GM23248 (cell line): ENCODE data around the gene PIP4K2A. TPM values are rescaled to one million over a fixed set of nuclear protein-coding genes. Genes with fewer than 3 reads are reported as not detected.

ENCODE experiments used
- DNase-seq: peaks from one replicate; pipeline ENCODE4 v3.0.0-alpha.2; 2015
- H2AFZ ChIP-seq: fragments of 200-600 bp; sonication (generic); 2 replicates; pipeline ENCODE4 v1.6.1; 2016; ENCODE audit warnings: antibody characterized with exemption
- H3F3A ChIP-seq: fragments of 200-600 bp; sonication (generic); 2 replicates; pipeline ENCODE4 v1.6.1; 2016; ENCODE audit warnings: mild to moderate bottlenecking, antibody characterized with exemption, mixed run types; ENCODE audit not compliant: insufficient read depth
- H3K27ac ChIP-seq: fragments of 200-600 bp; sonication (generic); 2 replicates; pipeline ENCODE4 v1.5.1; 2016; ENCODE audit warnings: mild to moderate bottlenecking
- H3K27me3 ChIP-seq: fragments of 200-600 bp; sonication (generic); replicated peaks from 2 replicates; pipeline ENCODE4 v1.6.1; 2016; ENCODE audit warnings: mild to moderate bottlenecking; ENCODE audit not compliant: insufficient read depth
- H3K36me3 ChIP-seq: fragments of 200-600 bp; sonication (generic); 2 replicates; pipeline ENCODE4 v1.6.1; 2016; ENCODE audit warnings: low read depth, mild to moderate bottlenecking
- H3K4me1 ChIP-seq: fragments of 200-600 bp; sonication (generic); 2 replicates; pipeline ENCODE4 v1.6.1; 2016; ENCODE audit warnings: mild to moderate bottlenecking; ENCODE audit not compliant: insufficient read depth
- H3K4me2 ChIP-seq: fragments of 200-600 bp; sonication (generic); one replicate; pipeline ENCODE4 v1.6.1; 2016; ENCODE audit warnings: mild to moderate bottlenecking; ENCODE audit not compliant: unreplicated experiment
- H3K4me3 ChIP-seq: fragments of 200-600 bp; sonication (generic); 2 replicates; pipeline ENCODE4 v1.5.1; 2016; ENCODE audit warnings: mild to moderate bottlenecking
- H3K79me2 ChIP-seq: fragments of 200-600 bp; sonication (generic); 2 replicates; pipeline ENCODE4 v1.6.1; 2016; ENCODE audit warnings: mild to moderate bottlenecking; ENCODE audit not compliant: insufficient read depth
- H3K9ac ChIP-seq: fragments of 200-600 bp; sonication (generic); 2 replicates; pipeline ENCODE4 v1.6.1; 2016; ENCODE audit warnings: mild to moderate bottlenecking
- H3K9me2 ChIP-seq: fragments of 200-600 bp; sonication (generic); 2 replicates; pipeline ENCODE4 v1.6.1; 2016; ENCODE audit warnings: mixed run types, mild to moderate bottlenecking, moderate library complexity; ENCODE audit not compliant: insufficient read depth
- H3K9me3 ChIP-seq: fragments of 200-600 bp; sonication (generic); one replicate; pipeline ENCODE4 v1.6.1; 2017; ENCODE audit warnings: low read depth
- H4K20me1 ChIP-seq: fragments of 200-600 bp; sonication (generic); 2 replicates; pipeline ENCODE4 v1.6.0; 2016; ENCODE audit not compliant: insufficient read depth
- EZH2 ChIP-seq: fragments of 200-600 bp; sonication (generic); IDR thresholded peaks from 2 replicates; pipeline ENCODE4 v1.6.1; 2018; ENCODE audit warnings: antibody characterized with exemption, mild to moderate bottlenecking; ENCODE audit not compliant: insufficient read depth, poor library complexity, severe bottlenecking
- EZH2phosphoT487 ChIP-seq: fragments of 200-600 bp; sonication (generic); IDR thresholded peaks from 2 replicates; pipeline ENCODE4 v1.6.1; 2018; ENCODE audit warnings: antibody characterized with exemption, moderate library complexity, mild to moderate bottlenecking, low read depth; ENCODE audit not compliant: insufficient read depth
- WGBS, 2 experiments: methylation state at CpG; one replicate each; pipeline ENCODE4 v1.1.6; 2015 to 2017; ENCODE audit warnings: low lambda C conversion rate in 2 of 2, low coverage in 1 of 2; ENCODE audit errors: missing lambda C conversion rate in 2 of 2; 5-methylcytosine and 5-hydroxymethylcytosine counted together
- in situ Hi-C: fragments of 300-500 bp; cut with MboI; formaldehyde crosslinking; loops from 2 replicates; pipeline ENCODE4 v1.15.0; 2020
- polyA plus RNA-seq: library from polyadenylated mRNA; unstranded; fragments of >200 nt; fragmentation: Nextera tagmentation; extraction: Ambion mirVana; gene quantifications from 2 replicates; pipeline ENCODE4 v1.2.1, GENCODE V29; 2016
- total RNA-seq: library from RNA; depleted of rRNA; stranded (reverse); fragments of >200 nt; shearing (Covaris generic); gene quantifications from 2 replicates; pipeline ENCODE4 v1.2.3, GENCODE V29; 2014

Gene PIP4K2A
- total and polyA plus RNA-seq, 2 experiments from 2014 or later, result 19.8 to 26.9 TPM

DNA sequence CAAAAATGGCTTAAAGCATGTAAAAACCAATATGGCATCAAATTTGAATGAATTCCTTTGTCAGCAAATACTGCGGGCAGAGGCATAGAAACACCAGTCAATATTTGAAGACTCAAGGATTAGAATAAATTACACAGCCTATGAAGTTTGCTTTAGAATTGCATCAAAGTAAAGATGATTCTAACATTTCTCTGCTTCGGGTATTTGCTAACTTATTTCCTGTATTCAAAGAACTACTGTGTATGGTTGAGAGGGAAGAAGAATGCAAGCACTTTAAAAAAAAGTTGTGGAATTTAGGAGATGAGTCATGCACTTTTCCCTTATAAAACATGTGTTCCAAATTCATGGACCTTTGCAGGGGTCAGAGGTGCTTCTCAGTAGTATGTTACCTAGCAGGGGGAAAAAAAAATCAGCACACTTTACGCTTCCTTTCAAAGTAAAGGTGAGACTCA, 90.1 kb downstream of the PIP4K2A start:
- Histone ChIP-seq H3K4me1 (peaks cover 68% of the 10 kb centered on the region), H2AFZ (no peak overlapping the region), H3K9me2 (no peaks in the 10 kb centered on the region), H3K4me2 (peak overlapping the region; percentile 63), H3K27me3 (no peaks in the 10 kb centered on the region), H3K79me2 (peaks cover 74% of the 10 kb centered on the region), H3K36me3 (no peaks in the 10 kb centered on the region), H3K27ac (peak overlapping the region; percentile 76), H3K4me3 (peak overlapping the region; percentile 15), H3F3A (peaks cover 43% of the 10 kb centered on the region), H4K20me1 (peaks cover 5% of the 10 kb centered on the region; the same call in 1 of the 2 replicates), H3K9ac (peak overlapping the region; percentile 34; the same call in 1 of the 2 replicates), H3K9me3 (no peaks in the 10 kb centered on the region)
- TF ChIP-seq EZH2, result no peak
- no peak for TF ChIP-seq EZH2phosphoT487
- WGBS, 2 experiments, result 24 to 29% methylated on average over 3 of the region's 3 CpGs
- DNase-seq, result peak; percentile 84
- in situ Hi-C loops, result no loop called here

DNA sequence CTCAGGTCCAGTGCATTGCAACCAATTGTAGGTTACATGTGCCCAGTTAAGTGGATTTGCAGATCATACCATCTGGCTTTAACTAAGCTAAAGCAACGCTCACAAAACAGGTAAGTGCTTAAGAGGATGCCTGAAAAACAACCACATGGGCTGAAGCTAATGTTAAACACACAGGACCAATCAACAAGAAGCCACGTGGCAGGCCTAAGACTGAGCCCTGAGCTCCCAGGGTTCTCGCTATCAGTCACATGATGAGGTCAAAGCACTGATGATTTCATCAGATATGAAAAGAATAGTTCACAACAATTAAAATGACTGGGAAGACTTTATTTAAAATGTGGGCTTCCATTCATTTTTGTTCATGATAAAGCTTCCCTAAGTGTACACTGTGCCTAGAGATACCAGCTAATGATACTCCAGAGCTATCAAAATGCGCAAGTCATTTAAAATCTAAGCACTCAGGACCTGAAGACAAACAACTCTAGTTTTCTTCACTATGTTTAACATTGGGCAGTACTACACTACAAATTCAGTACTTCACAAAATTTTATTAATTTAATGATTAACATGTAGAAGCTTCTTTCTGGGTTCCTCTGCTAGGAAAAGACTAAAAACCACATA, 90.6 kb downstream of the PIP4K2A start:
- DNase-seq, result peak; percentile 20
- TF ChIP-seq EZH2, result no peak
- no peak for TF ChIP-seq EZH2phosphoT487
- peak overlapping the region; percentile 34; the same call in 1 of the 2 replicates for H3K9ac ChIP-seq
- H3K27me3 ChIP-seq, result no peaks in the 10 kb centered on the region
- no peaks in the 10 kb centered on the region for H3K9me3 ChIP-seq
- peak overlapping the region; percentile 76 for H3K27ac ChIP-seq
- peaks cover 68% of the 10 kb centered on the region for H3K4me1 ChIP-seq
- in situ Hi-C loops, result no loop called here
- peaks cover 69% of the 10 kb centered on the region for H3K79me2 ChIP-seq
- WGBS, 2 experiments, result 81 to 84% methylated on average over 4 of the region's 4 CpGs
- peaks cover 44% of the 10 kb centered on the region for H3F3A ChIP-seq
- H4K20me1 ChIP-seq, result peaks cover 5% of the 10 kb centered on the region; the same call in 1 of the 2 replicates
- H3K36me3 ChIP-seq, result no peaks in the 10 kb centered on the region
- H3K4me2 ChIP-seq, result peak overlapping the region; percentile 63
- peak overlapping the region; percentile 15 for H3K4me3 ChIP-seq
- no peak overlapping the region for H2AFZ ChIP-seq
- no peaks in the 10 kb centered on the region for H3K9me2 ChIP-seq

DNA sequence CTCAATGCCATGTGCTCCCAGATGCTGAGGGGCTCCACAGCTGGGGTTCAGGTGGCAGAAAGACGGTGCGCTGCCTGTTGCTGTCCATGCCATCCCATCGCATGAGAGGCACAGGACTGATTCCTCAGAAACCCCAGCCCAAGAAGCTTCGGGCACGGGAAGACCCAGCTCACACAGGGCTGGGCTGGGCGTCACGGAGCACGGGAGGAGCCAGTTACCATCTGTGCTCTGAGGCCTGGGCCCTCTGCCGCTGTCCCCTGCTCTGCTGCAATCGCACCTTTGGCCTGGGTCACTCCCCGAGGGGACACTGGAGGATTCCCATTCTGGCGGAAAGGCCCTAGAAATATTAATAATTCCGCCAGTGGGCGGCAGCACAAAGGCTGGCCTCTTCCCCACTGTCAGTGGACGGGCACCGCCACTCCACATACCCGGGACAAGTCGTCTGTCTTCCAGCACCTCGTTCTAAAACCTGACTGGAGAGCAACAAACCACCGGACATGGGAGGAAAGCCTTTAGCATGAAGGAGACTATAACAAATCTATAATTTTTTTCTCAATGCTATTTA, 92.1 kb downstream of the PIP4K2A start:
- Histone ChIP-seq H3K36me3 (no peaks in the 10 kb centered on the region), H3K9me2 (no peaks in the 10 kb centered on the region), H3F3A (peaks cover 58% of the 10 kb centered on the region), H3K9me3 (no peaks in the 10 kb centered on the region), H3K79me2 (peaks cover 63% of the 10 kb centered on the region), H3K4me1 (peaks cover 77% of the 10 kb centered on the region), H3K9ac (no peak overlapping the region), H3K27ac (no peak overlapping the region), H4K20me1 (no peaks in the 10 kb centered on the region), H2AFZ (no peak overlapping the region), H3K4me2 (no peak overlapping the region), H3K27me3 (no peaks in the 10 kb centered on the region), H3K4me3 (no peak overlapping the region)
- in situ Hi-C loops, result no loop called here
- TF ChIP-seq EZH2phosphoT487, result no peak
- TF ChIP-seq EZH2, result no peak
- DNase-seq, result no peak
- 95 to 97% methylated on average over 19 to 20 of the region's 20 CpGs for WGBS, 2 experiments

- H2AFZ ChIP-seq, result no peak overlapping the region
- H3K27me3 ChIP-seq, result no peaks in the 10 kb centered on the region
- H3K27ac ChIP-seq, result no peak overlapping the region
- no peak for DNase-seq
- no peaks in the 10 kb centered on the region for H4K20me1 ChIP-seq
- WGBS, 2 experiments, result 84 to 87% methylated on average over 3 of the region's 3 CpGs
- H3K36me3 ChIP-seq, result no peaks in the 10 kb centered on the region
- no peak overlapping the region for H3K4me2 ChIP-seq
- peaks cover 63% of the 10 kb centered on the region for H3K79me2 ChIP-seq
- H3K4me3 ChIP-seq, result no peak overlapping the region
- no peaks in the 10 kb centered on the region for H3K9me3 ChIP-seq
- no peaks in the 10 kb centered on the region for H3K9me2 ChIP-seq
- in situ Hi-C loops, result no loop called here
- H3K9ac ChIP-seq, result no peak overlapping the region
- peaks cover 72% of the 10 kb centered on the region for H3K4me1 ChIP-seq
- TF ChIP-seq EZH2phosphoT487, result no peak
- TF ChIP-seq EZH2, result no peak
- peaks cover 64% of the 10 kb centered on the region for H3F3A ChIP-seq
Measured at GRCh38 chr10:22621726-22622125, 92.7 kb downstream of the PIP4K2A start.
